ENCODE data around the gene ZNF433. TPM values are rescaled to one million over a fixed set of nuclear protein-coding genes. Genes with fewer than 3 reads are reported as not detected.

The ZNF433 gene
- total and polyA plus RNA-seq, 2 donors: 2.0 to 6.3 TPM

- no peak for DNase-seq (ENCODE audit: low read depth in 6 of 9, low spot score in 9 of 9)
- H3K36me3 ChIP-seq (ENCODE audit: control insufficient read depth in 2 of 2, insufficient read depth in 2 of 2, low read length in 1 of 2): peaks cover 5 to 13% of the 10 kb centered on the region in 2 donors
- H3K4me3 ChIP-seq (ENCODE audit: low read length in 2 of 2): no peak overlapping the region
- H3K27ac ChIP-seq (ENCODE audit: low read depth in 1 of 2, low read length in 1 of 2): no peak overlapping the region
- H3K4me1 ChIP-seq (ENCODE audit: control insufficient read depth in 2 of 2, insufficient read depth in 2 of 2, low read length in 2 of 2): peaks cover 2 to 3% of the 10 kb centered on the region in 2 donors
- 97% methylated on average over 4 of the region's 4 CpGs for WGBS
- H3K27me3 ChIP-seq (ENCODE audit: control insufficient read depth in 2 of 2, insufficient read depth in 1 of 2, low read length in 1 of 2): no peaks in the 10 kb centered on the region
- peaks cover 16 to 43% of the 10 kb centered on the region in 2 donors for H3K9me3 ChIP-seq (ENCODE audit: control insufficient read depth in 2 of 2, insufficient read depth in 1 of 2, low read length in 1 of 2)
These were observed 53.0 kb downstream of the ZNF433 start for GRCh38 chr19:11982526-11982925.

GRCh38 chr19:11979527-11979926 is 56.0 kb downstream of the ZNF433 start:
- WGBS: 96% methylated on average over 4 of the region's 4 CpGs
- Histone ChIP-seq H3K4me1 (ENCODE audit: control insufficient read depth in 2 of 2, insufficient read depth in 2 of 2, low read length in 2 of 2) (no peaks in the 10 kb centered on the region), H3K27ac (ENCODE audit: low read depth in 1 of 2, low read length in 1 of 2) (no peak overlapping the region), H3K27me3 (ENCODE audit: control insufficient read depth in 2 of 2, insufficient read depth in 1 of 2, low read length in 1 of 2) (no peaks in the 10 kb centered on the region), H3K4me3 (ENCODE audit: low read length in 2 of 2) (no peak overlapping the region), H3K9me3 (ENCODE audit: control insufficient read depth in 2 of 2, insufficient read depth in 1 of 2, low read length in 1 of 2) (peaks cover 20 to 47% of the 10 kb centered on the region in 2 donors), H3K36me3 (ENCODE audit: control insufficient read depth in 2 of 2, insufficient read depth in 2 of 2, low read length in 1 of 2) (peaks cover 5 to 20% of the 10 kb centered on the region in 2 donors)
- no peak for DNase-seq (ENCODE audit: low read depth in 6 of 9, low spot score in 9 of 9)

GRCh38 chr19:11978492-11979100 is 56.9 kb downstream of the ZNF433 start:
- Histone ChIP-seq H3K36me3 (ENCODE audit: control insufficient read depth in 2 of 2, insufficient read depth in 2 of 2, low read length in 1 of 2) (peaks cover 5 to 20% of the 10 kb centered on the region in 2 donors), H3K4me3 (ENCODE audit: low read length in 2 of 2) (no peak overlapping the region), H3K4me1 (ENCODE audit: control insufficient read depth in 2 of 2, insufficient read depth in 2 of 2, low read length in 2 of 2) (no peaks in the 10 kb centered on the region), H3K9me3 (ENCODE audit: control insufficient read depth in 2 of 2, insufficient read depth in 1 of 2, low read length in 1 of 2) (peaks cover 20 to 47% of the 10 kb centered on the region in 2 donors), H3K27ac (ENCODE audit: low read depth in 1 of 2, low read length in 1 of 2) (no peak overlapping the region), H3K27me3 (ENCODE audit: control insufficient read depth in 2 of 2, insufficient read depth in 1 of 2, low read length in 1 of 2) (no peaks in the 10 kb centered on the region)
- 97% methylated on average over 9 of the region's 9 CpGs for WGBS
- no peak for DNase-seq (ENCODE audit: low read depth in 6 of 9, low spot score in 9 of 9)

- Histone ChIP-seq H3K4me3 (ENCODE audit: low read length in 2 of 2) (no peak overlapping the region), H3K9me3 (ENCODE audit: control insufficient read depth in 2 of 2, insufficient read depth in 1 of 2, low read length in 1 of 2) (peaks cover 4 to 20% of the 10 kb centered on the region in 2 donors), H3K27ac (ENCODE audit: low read depth in 1 of 2, low read length in 1 of 2) (no peak overlapping the region), H3K36me3 (ENCODE audit: control insufficient read depth in 2 of 2, insufficient read depth in 2 of 2, low read length in 1 of 2) (peaks cover 3 to 15% of the 10 kb centered on the region in 2 donors), H3K27me3 (ENCODE audit: control insufficient read depth in 2 of 2, insufficient read depth in 1 of 2, low read length in 1 of 2) (no peaks in the 10 kb centered on the region), H3K4me1 (ENCODE audit: control insufficient read depth in 2 of 2, insufficient read depth in 2 of 2, low read length in 2 of 2) (no peaks in the 10 kb centered on the region)
- DNase-seq (ENCODE audit: low read depth in 6 of 9, low spot score in 9 of 9): no peak
- 95% methylated on average over 5 of the region's 5 CpGs for WGBS
These were observed 62.3 kb downstream of the ZNF433 start for GRCh38 chr19:11973019-11973810.

GRCh38 chr19:11971041-11971440 is 64.4 kb downstream of the ZNF433 start:
- WGBS: 98% methylated on average over 2 of the region's 2 CpGs
- Histone ChIP-seq H3K9me3 (ENCODE audit: control insufficient read depth in 2 of 2, insufficient read depth in 1 of 2, low read length in 1 of 2) (peaks cover 2 to 11% of the 10 kb centered on the region in 2 donors), H3K27me3 (ENCODE audit: control insufficient read depth in 2 of 2, insufficient read depth in 1 of 2, low read length in 1 of 2) (no peaks in the 10 kb centered on the region), H3K4me3 (ENCODE audit: low read length in 2 of 2) (no peak overlapping the region), H3K4me1 (ENCODE audit: control insufficient read depth in 2 of 2, insufficient read depth in 2 of 2, low read length in 2 of 2) (no peaks in the 10 kb centered on the region), H3K36me3 (ENCODE audit: control insufficient read depth in 2 of 2, insufficient read depth in 2 of 2, low read length in 1 of 2) (peaks cover 0 to 6% of the 10 kb centered on the region in 2 donors), H3K27ac (ENCODE audit: low read depth in 1 of 2, low read length in 1 of 2) (no peak overlapping the region)
- DNase-seq (ENCODE audit: low read depth in 6 of 9, low spot score in 9 of 9): no peak

GRCh38 chr19:11970174-11970573 is 65.3 kb downstream of the ZNF433 start:
- peaks cover 0 to 3% of the 10 kb centered on the region in 2 donors for H3K36me3 ChIP-seq (ENCODE audit: control insufficient read depth in 2 of 2, insufficient read depth in 2 of 2, low read length in 1 of 2)
- no peak for DNase-seq (ENCODE audit: low read depth in 6 of 9, low spot score in 9 of 9)
- WGBS: 96% methylated on average over 1 of the region's 1 CpG
- peaks cover 0 to 3% of the 10 kb centered on the region in 2 donors for H3K9me3 ChIP-seq (ENCODE audit: control insufficient read depth in 2 of 2, insufficient read depth in 1 of 2, low read length in 1 of 2)
- H3K4me3 ChIP-seq (ENCODE audit: low read length in 2 of 2): no peak overlapping the region
- no peak overlapping the region for H3K27ac ChIP-seq (ENCODE audit: low read depth in 1 of 2, low read length in 1 of 2)
- no peaks in the 10 kb centered on the region for H3K27me3 ChIP-seq (ENCODE audit: control insufficient read depth in 2 of 2, insufficient read depth in 1 of 2, low read length in 1 of 2)
- H3K4me1 ChIP-seq (ENCODE audit: control insufficient read depth in 2 of 2, insufficient read depth in 2 of 2, low read length in 2 of 2): peaks cover 0 to 5% of the 10 kb centered on the region in 2 donors

- under 1% methylated on average over 47 of the region's 47 CpGs for WGBS
- Histone ChIP-seq H3K9me3 (ENCODE audit: control insufficient read depth in 2 of 2, insufficient read depth in 1 of 2, low read length in 1 of 2) (no peaks in the 10 kb centered on the region), H3K36me3 (ENCODE audit: control insufficient read depth in 2 of 2, insufficient read depth in 2 of 2, low read length in 1 of 2) (peaks cover 0 to 2% of the 10 kb centered on the region in 2 donors), H3K27ac (ENCODE audit: low read depth in 1 of 2, low read length in 1 of 2) (peak within 1 kb of the TSS; percentile 93 to 99), H3K4me1 (ENCODE audit: control insufficient read depth in 2 of 2, insufficient read depth in 2 of 2, low read length in 2 of 2) (peaks cover 8 to 16% of the 10 kb centered on the region in 2 donors), H3K4me3 (ENCODE audit: low read length in 2 of 2) (peak within 1 kb of the TSS; percentile 82 to 84), H3K27me3 (ENCODE audit: control insufficient read depth in 2 of 2, insufficient read depth in 1 of 2, low read length in 1 of 2) (no peaks in the 10 kb centered on the region)
- DNase-seq (ENCODE audit: low read depth in 6 of 9, low spot score in 9 of 9): peak; percentile 82 to 96 (median 90)
These were observed 70.4 kb downstream of the ZNF433 start, which contains the start of gene ZNF763 for GRCh38 chr19:11964858-11965645. Gene ZNF763, plus strand, starts transcription at chr19:11965040. Its CDS starts 169 bp downstream, at chr19:11965209.

Measured in thymus (tissue), 11 donors.